ENCODE data around the gene FOCAD.

GRCh38 chr9:20880271-20880670 is 196.2 kb downstream of the FOCAD start:
- TF ChIP-seq, protein P1, sequence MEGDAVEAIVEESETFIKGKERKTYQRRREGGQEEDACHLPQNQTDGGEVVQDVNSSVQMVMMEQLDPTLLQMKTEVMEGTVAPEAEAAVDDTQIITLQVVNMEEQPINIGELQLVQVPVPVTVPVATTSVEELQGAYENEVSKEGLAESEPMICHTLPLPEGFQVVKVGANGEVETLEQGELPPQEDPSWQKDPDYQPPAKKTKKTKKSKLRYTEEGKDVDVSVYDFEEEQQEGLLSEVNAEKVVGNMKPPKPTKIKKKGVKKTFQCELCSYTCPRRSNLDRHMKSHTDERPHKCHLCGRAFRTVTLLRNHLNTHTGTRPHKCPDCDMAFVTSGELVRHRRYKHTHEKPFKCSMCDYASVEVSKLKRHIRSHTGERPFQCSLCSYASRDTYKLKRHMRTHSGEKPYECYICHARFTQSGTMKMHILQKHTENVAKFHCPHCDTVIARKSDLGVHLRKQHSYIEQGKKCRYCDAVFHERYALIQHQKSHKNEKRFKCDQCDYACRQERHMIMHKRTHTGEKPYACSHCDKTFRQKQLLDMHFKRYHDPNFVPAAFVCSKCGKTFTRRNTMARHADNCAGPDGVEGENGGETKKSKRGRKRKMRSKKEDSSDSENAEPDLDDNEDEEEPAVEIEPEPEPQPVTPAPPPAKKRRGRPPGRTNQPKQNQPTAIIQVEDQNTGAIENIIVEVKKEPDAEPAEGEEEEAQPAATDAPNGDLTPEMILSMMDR (IDR thresholded peaks at IDR 0.05), result no peak
- TF ChIP-seq POLR2A (IDR thresholded peaks at IDR 0.05) (no peak), POLR2AphosphoS5 (IDR thresholded peaks at IDR 0.05) (no peak)
